Activated T-cell treated with anti-CD3 and anti-CD28 coated beads for 4 hours (primary cell): ENCODE results near the gene CEBPZ.

ENCODE experiments used
- DNase-seq: peaks from one replicate; pipeline ENCODE4 v3.0.0-alpha.2; 2020

The CEBPZ gene

GRCh38 chr2:37180006-37180639, 51.3 kb downstream of the CEBPZ start:
- no peak for DNase-seq

- no peak for DNase-seq
Observed at GRCh38 chr2:37173741-37174140, 57.7 kb downstream of the CEBPZ start.

- DNase-seq, result no peak
Observed at GRCh38 chr2:37171624-37171950, 59.8 kb downstream of the CEBPZ start.

GRCh38 chr2:37168217-37168981, 63.0 kb downstream of the CEBPZ start:
- peak; percentile 16 for DNase-seq

GRCh38 chr2:37167636-37168180, 63.7 kb downstream of the CEBPZ start:
- DNase-seq, result no peak

GRCh38 chr2:37164757-37165156, 66.6 kb downstream of the CEBPZ start:
- no peak for DNase-seq

GRCh38 chr2:37156857-37157714, 74.3 kb downstream of the CEBPZ start, which contains the start of gene EIF2AK2:
EIF2AK2 (minus strand) TSS chr2:37156980; CDS start chr2:37147806, 9,174 bp downstream.
- peak; percentile 71 for DNase-seq

GRCh38 chr2:37156071-37156856, 75.1 kb downstream of the CEBPZ start:
- DNase-seq, result peak; percentile 13

GRCh38 chr2:37154785-37155184, 76.6 kb downstream of the CEBPZ start:
- no peak for DNase-seq

GRCh38 chr2:37153224-37153623, 78.2 kb downstream of the CEBPZ start:
- no peak for DNase-seq
